ENCODE results near the gene TFPI.
"Not testable (repeated sequence)": the region's sequence is repeated elsewhere in the genome, so short reads cannot be mapped to it uniquely, and the experiment has no call there.

The TFPI gene

DNA sequence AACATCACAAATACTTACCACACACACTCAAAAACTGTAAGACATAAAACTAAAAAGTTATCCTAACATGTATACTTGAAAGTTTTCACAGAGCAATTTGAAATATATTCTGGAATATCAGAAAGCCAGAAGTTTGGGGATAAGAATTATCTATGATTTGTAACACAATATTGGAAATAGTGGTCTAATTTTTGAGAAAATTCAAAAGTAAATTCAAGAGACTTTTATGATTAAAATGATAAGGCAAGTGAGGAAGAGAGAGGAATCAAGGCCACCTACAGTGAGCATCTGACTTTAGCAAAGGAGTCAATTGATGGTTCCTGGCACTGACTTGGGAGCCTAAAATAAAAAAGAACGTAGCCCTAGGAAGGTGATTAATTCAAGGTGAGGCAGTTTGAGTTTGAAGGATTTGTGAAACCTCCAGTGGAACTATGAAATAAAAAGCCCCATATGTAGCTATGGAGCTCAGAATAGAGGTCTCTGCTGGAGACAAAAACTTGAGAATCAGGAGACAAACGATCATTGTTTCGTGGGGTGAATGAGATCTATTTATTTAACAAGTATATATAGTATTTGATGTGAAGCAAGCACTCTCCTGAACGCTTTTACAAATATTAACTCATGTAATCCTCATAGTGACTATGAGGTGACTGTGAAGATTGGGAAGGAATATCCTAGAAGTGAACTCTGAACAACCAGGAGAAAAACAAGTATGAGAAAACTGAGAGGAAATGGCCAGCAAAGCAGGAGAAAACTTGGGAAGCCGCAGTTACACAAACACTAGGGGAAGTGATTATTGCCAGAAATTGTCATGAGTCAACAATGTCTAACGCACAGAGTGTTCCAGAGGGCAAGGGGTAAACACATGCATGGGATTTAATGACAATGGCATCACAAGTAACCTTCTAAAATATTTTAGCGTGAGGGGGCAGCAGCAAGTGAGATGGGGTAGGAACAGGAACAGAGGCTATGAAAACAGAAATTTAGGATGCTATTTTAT, 12.8 kb downstream of the TFPI start:
- Histone ChIP-seq H3K27me3 (ENCODE audit: control insufficient read depth, insufficient read depth, low read length) (no peaks in the 10 kb centered on the region), H3K4me1 (ENCODE audit: control insufficient read depth, insufficient read depth, low read length) (no peaks in the 10 kb centered on the region), H3K36me3 (ENCODE audit: control insufficient read depth, insufficient read depth, low read length) (no peaks in the 10 kb centered on the region), H3K9me3 (ENCODE audit: control insufficient read depth, insufficient read depth, low read length) (no peaks in the 10 kb centered on the region), H3K9ac (ENCODE audit: low read depth, low read length) (no peak overlapping the region), H3K4me3 (ENCODE audit: low read depth, low read length) (no peak overlapping the region)

DNA sequence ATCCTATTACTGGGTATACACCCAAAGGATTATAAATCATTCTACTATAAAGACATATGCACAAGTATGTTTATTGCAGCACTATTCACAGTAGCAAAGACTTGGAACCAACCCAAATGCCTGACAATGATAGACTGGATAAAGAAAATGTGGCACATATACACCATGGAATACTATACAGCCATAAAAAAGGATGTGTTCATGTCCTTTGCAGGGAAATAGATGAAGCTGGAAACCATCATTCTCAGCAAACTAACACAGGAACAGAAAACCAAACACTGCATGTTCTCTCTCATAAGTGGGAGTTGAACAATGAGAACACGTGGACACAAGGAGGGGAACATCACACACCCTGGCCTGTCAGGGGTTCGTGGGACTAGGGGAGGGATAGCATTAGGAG, 16.0 kb downstream of the TFPI start:
- H3K36me3 ChIP-seq (ENCODE audit: control insufficient read depth, insufficient read depth, low read length); H3K27me3 ChIP-seq (ENCODE audit: control insufficient read depth, insufficient read depth, low read length); H3K4me1 ChIP-seq (ENCODE audit: control insufficient read depth, insufficient read depth, low read length); H3K4me3 ChIP-seq (ENCODE audit: low read depth, low read length); H3K9me3 ChIP-seq (ENCODE audit: control insufficient read depth, insufficient read depth, low read length); H3K9ac ChIP-seq (ENCODE audit: low read depth, low read length): not testable (repeated sequence)

DNA sequence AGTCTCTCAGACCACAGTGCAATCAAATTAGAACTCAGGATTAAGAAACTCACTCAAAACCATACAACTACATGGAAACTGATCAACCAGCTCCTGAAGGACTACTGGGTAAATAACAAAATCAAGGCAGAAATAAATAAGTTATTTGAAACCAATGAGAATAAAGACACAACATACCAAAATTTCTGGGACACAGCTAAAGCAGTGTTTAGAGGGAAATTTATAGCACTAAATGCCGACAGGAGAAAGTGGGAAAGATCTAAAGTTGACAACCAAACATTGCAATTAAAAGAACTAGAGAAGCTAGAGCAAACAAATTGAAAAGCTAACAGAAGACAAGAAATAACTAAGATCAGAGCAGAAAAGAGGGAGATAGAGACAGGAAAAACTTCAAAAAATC, 18.9 kb downstream of the TFPI start:
- not testable (repeated sequence) for H3K36me3 ChIP-seq (ENCODE audit: control insufficient read depth, insufficient read depth, low read length); H3K4me3 ChIP-seq (ENCODE audit: low read depth, low read length); H3K9ac ChIP-seq (ENCODE audit: low read depth, low read length); H3K4me1 ChIP-seq (ENCODE audit: control insufficient read depth, insufficient read depth, low read length); H3K27me3 ChIP-seq (ENCODE audit: control insufficient read depth, insufficient read depth, low read length); H3K9me3 ChIP-seq (ENCODE audit: control insufficient read depth, insufficient read depth, low read length)

DNA sequence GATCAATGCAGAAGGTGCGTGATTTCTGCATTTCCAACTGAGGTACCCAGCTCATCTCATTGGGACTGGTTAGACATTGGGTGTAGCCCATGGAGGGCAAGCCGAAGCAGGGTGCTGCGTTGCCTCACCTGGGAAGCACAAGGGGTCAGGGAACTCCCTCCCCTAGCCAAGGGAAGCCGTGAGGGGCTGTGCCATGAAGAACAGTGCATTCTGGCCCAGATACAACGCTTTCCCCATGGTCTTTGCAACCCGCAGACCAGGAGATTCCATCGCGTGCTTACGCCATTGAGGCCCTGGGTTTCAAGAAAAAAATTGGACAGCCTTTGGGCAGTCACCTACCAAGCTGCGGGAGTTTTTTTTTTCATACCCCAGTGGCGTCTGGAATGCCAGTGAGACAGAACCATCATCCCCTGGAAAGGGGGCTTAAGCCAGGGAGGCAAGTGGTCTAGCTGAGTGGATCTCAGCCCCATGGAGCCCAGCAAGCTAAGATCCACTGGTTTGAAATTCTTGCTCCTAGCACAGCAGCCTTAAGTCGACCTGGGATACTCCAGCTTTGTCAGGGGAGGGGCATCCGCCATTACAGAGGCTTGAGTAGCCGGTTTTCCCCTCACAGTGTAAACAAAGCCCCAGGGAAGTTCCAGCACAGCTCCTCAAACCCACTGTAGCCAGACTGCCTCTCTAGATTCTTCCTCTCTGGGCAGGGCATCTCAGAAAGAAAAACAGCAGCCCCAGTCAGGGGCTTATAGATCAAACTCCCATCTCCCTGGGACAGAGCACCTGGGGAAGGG, 21.7 kb downstream of the TFPI start:
- no peak overlapping the region for H3K4me3 ChIP-seq (ENCODE audit: low read depth, low read length)
- no peaks in the 10 kb centered on the region for H3K27me3 ChIP-seq (ENCODE audit: control insufficient read depth, insufficient read depth, low read length)
- H3K36me3 ChIP-seq (ENCODE audit: control insufficient read depth, insufficient read depth, low read length): no peaks in the 10 kb centered on the region
- H3K9me3 ChIP-seq (ENCODE audit: control insufficient read depth, insufficient read depth, low read length): no peaks in the 10 kb centered on the region
- no peak overlapping the region for H3K9ac ChIP-seq (ENCODE audit: low read depth, low read length)
- no peaks in the 10 kb centered on the region for H3K4me1 ChIP-seq (ENCODE audit: control insufficient read depth, insufficient read depth, low read length)

DNA sequence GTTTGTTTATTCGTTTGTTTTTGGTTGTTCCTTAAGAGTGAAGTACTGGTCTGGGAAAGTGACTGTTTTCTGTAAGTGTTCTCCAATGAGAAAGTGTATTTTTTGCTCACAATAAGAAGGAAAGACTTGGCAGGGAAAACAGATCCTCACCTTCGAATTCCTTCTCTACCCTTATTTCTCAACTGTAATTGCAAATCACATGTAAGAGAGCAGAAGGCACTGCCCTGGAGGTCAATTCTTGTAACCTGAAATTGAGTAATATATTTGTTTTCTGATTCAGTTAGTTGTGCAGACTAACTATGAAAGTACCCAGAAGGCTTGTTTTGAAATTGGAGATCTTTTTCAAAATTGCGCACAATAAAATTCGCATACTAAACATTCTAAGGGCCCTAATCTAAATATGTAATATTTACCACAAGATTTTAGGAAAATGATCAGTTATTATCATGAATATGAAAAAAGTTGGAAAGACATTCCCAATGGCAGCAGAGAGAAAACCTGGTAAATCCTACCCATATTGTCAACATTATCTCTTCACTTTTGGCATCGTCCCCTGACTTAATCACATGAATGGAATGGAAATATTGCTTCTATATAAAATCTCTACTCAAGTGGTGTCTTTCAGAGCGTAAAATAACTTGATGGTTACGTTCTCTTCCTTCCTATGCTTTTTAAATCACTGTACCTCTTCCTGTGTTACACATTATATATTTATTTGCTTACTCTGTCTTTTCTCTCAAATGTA, 24.1 kb downstream of the TFPI start:
- Histone ChIP-seq H3K4me1 (ENCODE audit: control insufficient read depth, insufficient read depth, low read length) (peaks cover 4% of the 10 kb centered on the region), H3K27me3 (ENCODE audit: control insufficient read depth, insufficient read depth, low read length) (no peaks in the 10 kb centered on the region), H3K9me3 (ENCODE audit: control insufficient read depth, insufficient read depth, low read length) (no peaks in the 10 kb centered on the region), H3K36me3 (ENCODE audit: control insufficient read depth, insufficient read depth, low read length) (no peaks in the 10 kb centered on the region), H3K4me3 (ENCODE audit: low read depth, low read length) (no peak overlapping the region), H3K9ac (ENCODE audit: low read depth, low read length) (no peak overlapping the region)

DNA sequence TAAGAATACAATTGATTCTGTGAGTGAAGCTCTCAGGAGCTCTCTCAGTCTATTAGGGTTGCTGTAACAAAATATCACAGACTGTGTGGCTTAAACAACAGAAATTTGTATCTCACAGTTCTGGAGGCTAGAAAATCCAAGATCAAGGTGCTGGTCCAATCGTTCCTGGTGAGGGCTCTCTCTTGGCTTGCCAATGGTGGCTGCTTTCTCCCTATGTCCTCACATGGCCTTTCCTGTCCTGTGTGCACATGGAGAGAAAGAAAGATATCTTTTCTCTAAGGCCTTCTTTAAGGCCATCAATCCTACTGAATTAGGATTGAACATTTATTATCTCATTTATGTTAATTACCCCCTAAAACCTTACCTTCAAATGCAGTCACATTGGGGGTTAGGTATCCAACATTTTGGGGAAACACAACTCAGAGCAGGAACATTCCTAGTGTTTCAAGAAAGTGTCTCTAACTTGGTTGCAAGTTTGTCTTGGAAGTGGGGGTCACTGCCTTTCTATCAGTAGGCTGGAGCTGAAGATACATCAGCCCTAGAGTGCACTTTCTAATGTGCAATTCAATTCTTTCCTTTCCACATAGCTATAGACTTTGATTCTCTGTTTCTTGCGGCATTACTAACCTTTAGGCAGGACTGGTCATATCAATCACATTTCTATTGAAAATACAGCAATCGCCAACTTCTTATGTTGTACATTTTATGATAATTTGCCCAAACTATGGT, 24.8 kb downstream of the TFPI start:
- Histone ChIP-seq H3K4me1 (ENCODE audit: control insufficient read depth, insufficient read depth, low read length) (peaks cover 4% of the 10 kb centered on the region), H3K27me3 (ENCODE audit: control insufficient read depth, insufficient read depth, low read length) (no peaks in the 10 kb centered on the region), H3K9me3 (ENCODE audit: control insufficient read depth, insufficient read depth, low read length) (no peaks in the 10 kb centered on the region), H3K4me3 (ENCODE audit: low read depth, low read length) (no peak overlapping the region), H3K36me3 (ENCODE audit: control insufficient read depth, insufficient read depth, low read length) (no peaks in the 10 kb centered on the region), H3K9ac (ENCODE audit: low read depth, low read length) (no peak overlapping the region)

DNA sequence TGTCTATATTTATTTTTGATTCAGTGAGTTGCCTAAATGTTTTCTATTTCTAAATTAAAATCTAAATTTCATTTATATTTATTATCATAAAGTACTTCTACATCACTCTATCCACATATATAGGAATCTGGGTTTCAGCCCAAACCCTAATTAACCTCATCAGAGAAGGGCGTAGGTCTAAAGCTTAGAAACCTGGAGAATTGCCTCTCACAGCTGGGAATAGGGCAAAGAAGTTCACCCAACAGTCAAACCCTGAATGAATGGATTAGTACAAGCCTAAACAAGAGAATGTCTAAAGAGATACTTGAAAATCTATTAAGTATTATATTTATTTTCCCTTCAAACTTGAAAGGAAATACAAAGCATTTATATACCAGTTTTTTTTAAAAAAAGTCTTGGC, 26.2 kb downstream of the TFPI start:
- H3K4me1 ChIP-seq (ENCODE audit: control insufficient read depth, insufficient read depth, low read length): peaks cover 4% of the 10 kb centered on the region
- no peak overlapping the region for H3K9ac ChIP-seq (ENCODE audit: low read depth, low read length)
- no peaks in the 10 kb centered on the region for H3K27me3 ChIP-seq (ENCODE audit: control insufficient read depth, insufficient read depth, low read length)
- H3K36me3 ChIP-seq (ENCODE audit: control insufficient read depth, insufficient read depth, low read length): no peaks in the 10 kb centered on the region
- no peak overlapping the region for H3K4me3 ChIP-seq (ENCODE audit: low read depth, low read length)
- no peaks in the 10 kb centered on the region for H3K9me3 ChIP-seq (ENCODE audit: control insufficient read depth, insufficient read depth, low read length)

DNA sequence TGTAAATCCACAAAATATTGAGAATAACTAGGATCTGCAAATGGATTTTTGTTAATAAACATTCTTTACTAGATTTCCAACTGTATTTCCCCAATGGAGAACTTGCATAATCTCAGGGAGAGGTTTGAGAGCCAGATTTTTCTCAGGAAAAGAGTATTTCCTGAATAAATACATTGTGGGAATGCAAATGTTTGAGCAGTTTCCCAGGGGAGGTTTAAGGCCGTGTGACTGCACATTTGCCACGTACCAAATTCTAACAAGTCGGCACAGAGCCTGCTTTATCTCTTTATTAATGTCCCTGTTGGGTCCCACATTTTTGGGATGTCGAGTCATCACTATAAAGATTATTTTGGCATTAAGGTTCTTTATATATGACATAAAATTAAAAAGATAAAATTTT, 27.0 kb downstream of the TFPI start:
- Histone ChIP-seq H3K36me3 (ENCODE audit: control insufficient read depth, insufficient read depth, low read length) (no peaks in the 10 kb centered on the region), H3K9ac (ENCODE audit: low read depth, low read length) (no peak overlapping the region), H3K4me3 (ENCODE audit: low read depth, low read length) (no peak overlapping the region), H3K9me3 (ENCODE audit: control insufficient read depth, insufficient read depth, low read length) (no peaks in the 10 kb centered on the region), H3K4me1 (ENCODE audit: control insufficient read depth, insufficient read depth, low read length) (peaks cover 4% of the 10 kb centered on the region), H3K27me3 (ENCODE audit: control insufficient read depth, insufficient read depth, low read length) (no peaks in the 10 kb centered on the region)

DNA sequence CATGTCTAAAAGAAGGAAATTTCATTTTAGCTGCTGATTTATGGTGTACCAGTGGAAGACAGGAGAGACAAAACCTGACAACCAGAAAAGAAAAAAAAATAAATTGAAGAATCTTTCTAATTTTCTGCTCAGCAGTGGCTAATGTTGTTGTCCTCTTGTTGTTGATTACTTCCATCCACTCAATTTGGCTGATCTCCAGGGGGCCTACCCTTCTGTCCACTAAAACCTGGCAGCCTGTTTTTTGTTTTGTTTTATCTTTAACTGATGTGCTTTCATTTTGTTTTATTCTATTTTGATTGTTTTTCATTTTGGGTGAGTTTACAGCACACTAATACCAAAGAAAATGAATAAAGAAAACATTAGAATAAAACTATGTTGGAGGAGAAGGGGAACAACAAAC, 27.4 kb downstream of the TFPI start:
- Histone ChIP-seq H3K36me3 (ENCODE audit: control insufficient read depth, insufficient read depth, low read length) (no peaks in the 10 kb centered on the region), H3K9me3 (ENCODE audit: control insufficient read depth, insufficient read depth, low read length) (no peaks in the 10 kb centered on the region), H3K4me1 (ENCODE audit: control insufficient read depth, insufficient read depth, low read length) (peaks cover 4% of the 10 kb centered on the region), H3K9ac (ENCODE audit: low read depth, low read length) (no peak overlapping the region), H3K27me3 (ENCODE audit: control insufficient read depth, insufficient read depth, low read length) (no peaks in the 10 kb centered on the region), H3K4me3 (ENCODE audit: low read depth, low read length) (no peak overlapping the region)

DNA sequence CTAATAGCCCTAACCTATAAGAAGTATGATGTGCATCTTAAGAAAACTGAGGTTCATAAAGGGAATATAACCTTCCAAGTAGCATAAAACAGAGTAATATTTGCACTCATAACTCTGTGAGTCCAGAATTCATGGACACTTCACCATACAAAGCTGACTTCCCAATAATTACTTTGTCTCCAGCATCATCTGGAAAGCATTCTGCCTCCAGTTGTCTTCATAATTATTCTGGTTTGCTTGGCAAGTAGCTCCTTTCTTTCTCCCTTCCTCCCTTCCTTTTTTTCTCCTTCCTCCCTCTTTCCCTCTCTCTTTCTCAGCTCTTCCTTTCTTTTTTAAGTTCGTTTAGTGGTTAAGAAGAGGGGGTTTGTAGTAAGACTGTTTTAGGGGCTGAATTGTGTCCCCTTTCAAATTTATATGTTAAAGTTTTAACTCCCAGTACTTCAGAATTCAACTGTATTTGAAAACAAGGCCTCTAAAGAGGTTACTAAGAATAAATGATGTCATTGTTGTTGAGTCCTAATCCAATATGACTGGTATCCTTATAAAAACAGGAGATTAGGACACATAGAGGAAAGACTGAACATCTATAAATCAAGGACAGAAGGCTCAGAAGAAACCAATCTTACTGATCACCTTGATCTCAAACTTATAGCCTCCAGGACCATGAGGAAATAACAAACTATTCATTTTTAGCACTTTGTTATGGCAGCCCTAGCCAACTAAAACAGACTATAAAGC, 28.9 kb downstream of the TFPI start:
- H3K9ac ChIP-seq (ENCODE audit: low read depth, low read length): no peak overlapping the region
- no peaks in the 10 kb centered on the region for H3K27me3 ChIP-seq (ENCODE audit: control insufficient read depth, insufficient read depth, low read length)
- H3K36me3 ChIP-seq (ENCODE audit: control insufficient read depth, insufficient read depth, low read length): no peaks in the 10 kb centered on the region
- no peaks in the 10 kb centered on the region for H3K9me3 ChIP-seq (ENCODE audit: control insufficient read depth, insufficient read depth, low read length)
- H3K4me3 ChIP-seq (ENCODE audit: low read depth, low read length): no peak overlapping the region
- H3K4me1 ChIP-seq (ENCODE audit: control insufficient read depth, insufficient read depth, low read length): peaks cover 4% of the 10 kb centered on the region

Measured in iPS-15b (cell line).